ENCODE results near the gene BOLL. TPM values are rescaled to one million over a fixed set of nuclear protein-coding genes. Genes with fewer than 3 reads are reported as not detected.

The BOLL gene
- total RNA-seq, 4 donors from 2014 or later: not detected

DNA sequence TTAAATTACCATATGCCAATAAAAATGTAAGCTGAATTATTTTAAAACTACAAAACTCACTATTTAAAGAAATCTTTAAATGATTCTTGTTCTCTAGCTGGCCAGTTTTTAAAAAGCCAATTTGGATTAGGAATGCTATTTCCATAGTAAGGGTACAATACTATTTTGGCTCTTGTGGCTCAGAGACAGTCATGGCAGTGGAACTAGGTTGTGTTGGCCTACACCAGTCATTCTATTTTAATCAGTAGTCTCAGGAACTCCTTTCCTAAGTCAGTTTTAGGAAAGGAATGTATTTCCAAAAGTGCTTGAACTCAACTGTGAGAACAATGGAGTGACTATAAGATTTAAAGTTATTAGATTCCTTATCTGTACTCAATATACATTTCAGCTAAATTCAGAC is 5.9 kb downstream of the BOLL start:
- Histone ChIP-seq H3K27ac (no peak overlapping the region), H3K4me1 (no peaks in the 10 kb centered on the region), H3K4me3 (no peak overlapping the region), H3K36me3 (no peaks in the 10 kb centered on the region), H3K27me3 (no peaks in the 10 kb centered on the region), H3K9me3 (no peaks in the 10 kb centered on the region)
- TF ChIP-seq, protein P1, sequence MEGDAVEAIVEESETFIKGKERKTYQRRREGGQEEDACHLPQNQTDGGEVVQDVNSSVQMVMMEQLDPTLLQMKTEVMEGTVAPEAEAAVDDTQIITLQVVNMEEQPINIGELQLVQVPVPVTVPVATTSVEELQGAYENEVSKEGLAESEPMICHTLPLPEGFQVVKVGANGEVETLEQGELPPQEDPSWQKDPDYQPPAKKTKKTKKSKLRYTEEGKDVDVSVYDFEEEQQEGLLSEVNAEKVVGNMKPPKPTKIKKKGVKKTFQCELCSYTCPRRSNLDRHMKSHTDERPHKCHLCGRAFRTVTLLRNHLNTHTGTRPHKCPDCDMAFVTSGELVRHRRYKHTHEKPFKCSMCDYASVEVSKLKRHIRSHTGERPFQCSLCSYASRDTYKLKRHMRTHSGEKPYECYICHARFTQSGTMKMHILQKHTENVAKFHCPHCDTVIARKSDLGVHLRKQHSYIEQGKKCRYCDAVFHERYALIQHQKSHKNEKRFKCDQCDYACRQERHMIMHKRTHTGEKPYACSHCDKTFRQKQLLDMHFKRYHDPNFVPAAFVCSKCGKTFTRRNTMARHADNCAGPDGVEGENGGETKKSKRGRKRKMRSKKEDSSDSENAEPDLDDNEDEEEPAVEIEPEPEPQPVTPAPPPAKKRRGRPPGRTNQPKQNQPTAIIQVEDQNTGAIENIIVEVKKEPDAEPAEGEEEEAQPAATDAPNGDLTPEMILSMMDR (IDR thresholded peaks at IDR 0.05): no peak
- TF ChIP-seq POLR2A (IDR thresholded peaks at IDR 0.05): no peak
- intact Hi-C loops (cut with DNase I; ENCODE audit: low total_unique reads): no loop called here
- DNase-seq: no peak

DNA sequence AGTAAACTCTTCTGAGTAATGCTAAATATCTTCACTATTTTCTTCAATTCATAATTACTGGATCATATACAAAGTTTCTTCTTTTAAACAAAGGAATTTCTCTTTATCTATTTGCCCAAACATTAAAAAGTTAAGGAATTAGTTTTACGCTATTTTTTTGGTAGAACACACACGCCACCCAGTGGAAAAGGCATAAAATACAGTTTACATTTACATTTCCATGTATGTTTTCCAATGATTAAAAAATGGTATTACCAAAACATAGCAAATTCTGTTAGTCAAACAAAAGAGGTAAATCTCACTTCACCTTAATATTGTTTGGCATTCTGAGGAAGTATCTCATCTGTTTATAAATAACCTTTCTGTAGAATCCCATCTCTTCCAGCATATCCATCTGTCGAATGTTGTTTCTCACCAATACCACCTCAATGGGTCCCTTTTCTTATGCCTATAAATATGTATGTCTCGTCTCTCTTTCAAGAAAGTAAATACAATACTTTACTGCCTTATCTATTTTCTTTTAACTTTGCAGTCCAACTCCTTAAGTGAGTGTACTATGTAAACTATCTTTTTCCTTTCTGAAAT is 7.2 kb downstream of the BOLL start:
- TF ChIP-seq POLR2A (IDR thresholded peaks at IDR 0.05): no peak
- TF ChIP-seq, protein P1 (IDR thresholded peaks at IDR 0.05): peak; percentile 43 to 65 (median 63)
- Histone ChIP-seq H3K4me1 (no peaks in the 10 kb centered on the region), H3K9me3 (no peaks in the 10 kb centered on the region), H3K4me3 (no peak overlapping the region), H3K36me3 (no peaks in the 10 kb centered on the region), H3K27ac (no peak overlapping the region), H3K27me3 (no peaks in the 10 kb centered on the region)
- DNase-seq: no peak
- intact Hi-C loops (cut with DNase I; ENCODE audit: low total_unique reads): no loop called here

GRCh38 chr2:197760293-197760657 is 24.8 kb downstream of the BOLL start:
- no peaks in the 10 kb centered on the region for H3K9me3 ChIP-seq
- TF ChIP-seq, protein P1 (IDR thresholded peaks at IDR 0.05): no peak
- TF ChIP-seq POLR2A (IDR thresholded peaks at IDR 0.05): no peak
- H3K4me1 ChIP-seq: no peaks in the 10 kb centered on the region
- H3K27ac ChIP-seq: no peak overlapping the region
- no peak for DNase-seq
- no peak overlapping the region for H3K4me3 ChIP-seq
- intact Hi-C loops (cut with DNase I; ENCODE audit: low total_unique reads): no loop called here
- no peaks in the 10 kb centered on the region for H3K27me3 ChIP-seq
- H3K36me3 ChIP-seq: no peaks in the 10 kb centered on the region

- intact Hi-C loops (cut with DNase I; ENCODE audit: low total_unique reads): no loop called here
- DNase-seq: no peak
Observed at GRCh38 chr2:197759625-197760292, 25.4 kb downstream of the BOLL start.

GRCh38 chr2:197759013-197759412 is 26.1 kb downstream of the BOLL start:
- intact Hi-C loops (cut with DNase I; ENCODE audit: low total_unique reads): no loop called here
- DNase-seq: no peak
- H3K4me1 ChIP-seq: no peaks in the 10 kb centered on the region
- H3K36me3 ChIP-seq: no peaks in the 10 kb centered on the region
- H3K27ac ChIP-seq: no peak overlapping the region
- no peaks in the 10 kb centered on the region for H3K27me3 ChIP-seq
- no peak for TF ChIP-seq POLR2A (IDR thresholded peaks at IDR 0.05)
- TF ChIP-seq, protein P1 (IDR thresholded peaks at IDR 0.05): no peak
- no peaks in the 10 kb centered on the region for H3K9me3 ChIP-seq
- no peak overlapping the region for H3K4me3 ChIP-seq

More at GRCh38 chr2:197759625-197760292, 25.4 kb downstream of the BOLL start:
- Histone ChIP-seq H3K9me3 (no peaks in the 10 kb centered on the region), H3K27me3 (no peaks in the 10 kb centered on the region), H3K4me1 (no peaks in the 10 kb centered on the region), H3K27ac (no peak overlapping the region), H3K4me3 (no peak overlapping the region), H3K36me3 (no peaks in the 10 kb centered on the region)
- TF ChIP-seq, protein P1 (IDR thresholded peaks at IDR 0.05): no peak
- no peak for TF ChIP-seq POLR2A (IDR thresholded peaks at IDR 0.05)
